ENCODE results near the gene ARF1.
A peak's percentile ranks its signal among the peaks of the same experiment; 100 is the strongest.

The ARF1 gene

GRCh38 chr1:228044961-228045360, 37.5 kb upstream of the ARF1 start:
- no peak overlapping the region for H3K4me3 Mint-ChIP-seq
- H3K36me3 Mint-ChIP-seq (ENCODE audit: low read depth) = no peaks in the 10 kb centered on the region
- no peak overlapping the region for H3K27ac Mint-ChIP-seq
- H3K9me3 Mint-ChIP-seq = peaks cover 4% of the 10 kb centered on the region
- H3K27me3 Mint-ChIP-seq (ENCODE audit: low read depth) = peaks cover 3% of the 10 kb centered on the region
- DNase-seq (ENCODE audit: low spot score) = no peak
- H3K4me1 Mint-ChIP-seq (ENCODE audit: low read depth) = no peaks in the 10 kb centered on the region

DNA sequence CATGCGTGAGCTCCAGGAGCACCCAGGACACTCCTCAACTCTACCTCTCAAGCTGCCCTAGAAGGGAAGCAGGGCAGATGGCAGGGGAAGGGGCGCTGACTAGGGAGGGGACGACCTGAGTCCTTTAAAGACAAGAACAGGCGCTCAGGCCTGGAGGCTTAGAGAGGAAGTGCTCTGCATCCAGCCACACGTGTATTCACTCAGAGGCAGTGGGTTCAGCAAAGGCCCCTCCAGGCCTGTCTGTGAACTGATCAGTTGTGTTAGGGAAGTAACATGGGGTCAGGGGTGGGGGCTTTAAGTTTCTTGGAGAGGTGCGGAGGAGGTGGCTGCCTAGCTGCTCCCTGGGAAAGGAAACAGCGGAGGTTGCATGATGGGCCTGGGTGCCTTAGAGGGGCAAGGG, 37.1 kb upstream of the ARF1 start:
- Mint-ChIP-seq H3K27ac (no peak overlapping the region), H3K27me3 (ENCODE audit: low read depth) (no peaks in the 10 kb centered on the region), H3K4me1 (ENCODE audit: low read depth) (no peaks in the 10 kb centered on the region), H3K4me3 (no peak overlapping the region), H3K36me3 (ENCODE audit: low read depth) (no peaks in the 10 kb centered on the region), H3K9me3 (peaks cover 4% of the 10 kb centered on the region)
- no peak for DNase-seq (ENCODE audit: low spot score)

DNA sequence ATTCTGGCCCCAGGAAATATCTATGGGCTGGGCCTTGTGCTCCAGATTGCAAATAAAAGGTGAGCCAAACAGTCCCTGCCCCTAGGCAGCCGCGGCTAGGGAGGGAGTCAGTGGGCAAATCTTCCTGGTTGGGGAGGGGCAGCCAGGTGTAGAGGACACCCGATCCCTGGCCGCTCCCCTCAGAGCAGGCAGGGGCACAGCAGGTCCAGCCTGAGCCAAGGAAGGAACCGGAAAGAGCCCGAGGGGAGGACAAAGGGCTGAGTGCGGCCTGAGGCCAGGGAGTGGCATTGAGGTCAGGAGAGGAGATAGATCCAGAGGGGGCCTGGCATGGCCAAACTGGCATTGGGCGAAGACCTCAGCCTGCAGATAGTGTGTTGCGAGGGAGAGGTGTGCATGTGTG, 36.6 kb upstream of the ARF1 start:
- H3K9me3 Mint-ChIP-seq = peaks cover 4% of the 10 kb centered on the region
- H3K27me3 Mint-ChIP-seq (ENCODE audit: low read depth) = no peaks in the 10 kb centered on the region
- no peak overlapping the region for H3K4me3 Mint-ChIP-seq
- H3K36me3 Mint-ChIP-seq (ENCODE audit: low read depth) = no peaks in the 10 kb centered on the region
- no peak for DNase-seq (ENCODE audit: low spot score)
- H3K27ac Mint-ChIP-seq = no peak overlapping the region
- H3K4me1 Mint-ChIP-seq (ENCODE audit: low read depth) = no peaks in the 10 kb centered on the region

DNA sequence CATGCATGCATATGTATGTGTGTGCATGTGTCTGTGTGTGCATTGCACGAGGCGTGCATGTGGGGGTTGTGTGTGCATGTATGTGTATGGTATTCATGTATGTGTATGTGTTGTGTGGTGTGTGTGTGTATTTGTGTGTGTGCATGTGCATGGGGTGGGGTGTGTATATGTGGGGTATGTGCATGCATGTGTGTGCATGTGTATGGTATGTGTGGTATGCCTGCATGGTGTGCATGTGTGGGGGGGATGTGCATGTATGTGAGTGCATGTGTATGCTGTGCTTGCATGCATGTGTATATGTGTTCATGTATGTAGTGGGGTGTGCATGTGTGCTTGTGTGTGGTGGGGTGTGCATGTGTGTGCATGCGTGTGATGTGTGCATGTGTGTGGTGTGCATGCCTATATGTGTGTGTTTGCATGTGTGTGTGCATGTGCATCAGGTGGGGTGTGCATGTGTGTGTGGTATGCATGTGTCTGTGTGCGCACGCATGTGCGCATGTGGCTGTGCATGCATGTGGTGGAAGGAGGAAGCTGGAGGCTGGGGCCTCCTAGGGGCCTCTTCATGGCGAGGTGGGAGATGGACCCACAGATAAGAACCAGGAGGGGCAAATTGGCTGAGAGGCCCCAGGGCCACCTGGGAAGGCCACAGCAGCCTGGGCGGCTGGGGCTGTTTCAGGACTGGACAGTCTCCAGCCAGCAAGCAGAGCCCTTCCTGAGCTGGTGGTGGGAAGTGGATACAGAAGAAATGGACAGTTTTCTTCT, 35.9 kb upstream of the ARF1 start:
- DNase-seq (ENCODE audit: low spot score) = no peak
- H3K27me3 Mint-ChIP-seq (ENCODE audit: low read depth) = no peaks in the 10 kb centered on the region
- no peak overlapping the region for H3K4me3 Mint-ChIP-seq
- no peaks in the 10 kb centered on the region for H3K4me1 Mint-ChIP-seq (ENCODE audit: low read depth)
- no peaks in the 10 kb centered on the region for H3K36me3 Mint-ChIP-seq (ENCODE audit: low read depth)
- peaks cover 4% of the 10 kb centered on the region for H3K9me3 Mint-ChIP-seq
- no peak overlapping the region for H3K27ac Mint-ChIP-seq

GRCh38 chr1:228047183-228047466, 35.4 kb upstream of the ARF1 start:
- H3K36me3 Mint-ChIP-seq (ENCODE audit: low read depth) = no peaks in the 10 kb centered on the region
- no peak overlapping the region for H3K4me3 Mint-ChIP-seq
- peaks cover 4% of the 10 kb centered on the region for H3K9me3 Mint-ChIP-seq
- no peaks in the 10 kb centered on the region for H3K27me3 Mint-ChIP-seq (ENCODE audit: low read depth)
- H3K27ac Mint-ChIP-seq = no peak overlapping the region
- DNase-seq (ENCODE audit: low spot score) = no peak
- H3K4me1 Mint-ChIP-seq (ENCODE audit: low read depth) = no peaks in the 10 kb centered on the region

GRCh38 chr1:228048120-228048519, 34.4 kb upstream of the ARF1 start:
- Mint-ChIP-seq H3K4me3 (no peak overlapping the region), H3K27me3 (ENCODE audit: low read depth) (no peaks in the 10 kb centered on the region), H3K4me1 (ENCODE audit: low read depth) (no peaks in the 10 kb centered on the region), H3K9me3 (peaks cover 4% of the 10 kb centered on the region), H3K27ac (no peak overlapping the region), H3K36me3 (ENCODE audit: low read depth) (no peaks in the 10 kb centered on the region)
- DNase-seq (ENCODE audit: low spot score) = no peak

GRCh38 chr1:228048659-228049298, 33.7 kb upstream of the ARF1 start:
- H3K36me3 Mint-ChIP-seq (ENCODE audit: low read depth) = no peaks in the 10 kb centered on the region
- DNase-seq (ENCODE audit: low spot score) = no peak

GRCh38 chr1:228050571-228051231, 31.8 kb upstream of the ARF1 start:
- H3K9me3 Mint-ChIP-seq = peaks cover 4% of the 10 kb centered on the region
- no peak overlapping the region for H3K27ac Mint-ChIP-seq
- H3K4me3 Mint-ChIP-seq = no peak overlapping the region
- DNase-seq (ENCODE audit: low spot score) = no peak
- H3K4me1 Mint-ChIP-seq (ENCODE audit: low read depth) = no peaks in the 10 kb centered on the region
- peaks cover 9% of the 10 kb centered on the region for H3K27me3 Mint-ChIP-seq (ENCODE audit: low read depth)
- no peaks in the 10 kb centered on the region for H3K36me3 Mint-ChIP-seq (ENCODE audit: low read depth)

More at GRCh38 chr1:228048659-228049298, 33.7 kb upstream of the ARF1 start:
- peaks cover 5% of the 10 kb centered on the region for H3K27me3 Mint-ChIP-seq (ENCODE audit: low read depth)
- H3K27ac Mint-ChIP-seq = no peak overlapping the region
- no peaks in the 10 kb centered on the region for H3K4me1 Mint-ChIP-seq (ENCODE audit: low read depth)
- H3K4me3 Mint-ChIP-seq = no peak overlapping the region
- peaks cover 4% of the 10 kb centered on the region for H3K9me3 Mint-ChIP-seq

GRCh38 chr1:228058172-228058948, 24.1 kb upstream of the ARF1 start:
- H3K27ac Mint-ChIP-seq = no peak overlapping the region
- H3K9me3 Mint-ChIP-seq = no peaks in the 10 kb centered on the region
- H3K36me3 Mint-ChIP-seq (ENCODE audit: low read depth) = no peaks in the 10 kb centered on the region
- DNase-seq (ENCODE audit: low spot score) = no peak
- H3K4me3 Mint-ChIP-seq = no peak overlapping the region
- H3K27me3 Mint-ChIP-seq (ENCODE audit: low read depth) = peaks cover 56% of the 10 kb centered on the region
- H3K4me1 Mint-ChIP-seq (ENCODE audit: low read depth) = peaks cover 3% of the 10 kb centered on the region

GRCh38 chr1:228058949-228059633, 23.4 kb upstream of the ARF1 start:
- no peak overlapping the region for H3K27ac Mint-ChIP-seq
- no peaks in the 10 kb centered on the region for H3K9me3 Mint-ChIP-seq
- no peaks in the 10 kb centered on the region for H3K36me3 Mint-ChIP-seq (ENCODE audit: low read depth)
- DNase-seq (ENCODE audit: low spot score) = no peak
- H3K4me3 Mint-ChIP-seq = peak overlapping the region; percentile 72
- H3K4me1 Mint-ChIP-seq (ENCODE audit: low read depth) = peaks cover 3% of the 10 kb centered on the region
- peaks cover 50% of the 10 kb centered on the region for H3K27me3 Mint-ChIP-seq (ENCODE audit: low read depth)

GRCh38 chr1:228059634-228060457, 22.7 kb upstream of the ARF1 start:
- no peak overlapping the region for H3K27ac Mint-ChIP-seq
- no peaks in the 10 kb centered on the region for H3K9me3 Mint-ChIP-seq
- H3K36me3 Mint-ChIP-seq (ENCODE audit: low read depth) = no peaks in the 10 kb centered on the region
- H3K4me3 Mint-ChIP-seq = peak overlapping the region; percentile 72
- H3K4me1 Mint-ChIP-seq (ENCODE audit: low read depth) = peaks cover 3% of the 10 kb centered on the region
- peak; percentile 48 for DNase-seq (ENCODE audit: low spot score)
- peaks cover 50% of the 10 kb centered on the region for H3K27me3 Mint-ChIP-seq (ENCODE audit: low read depth)

DNA sequence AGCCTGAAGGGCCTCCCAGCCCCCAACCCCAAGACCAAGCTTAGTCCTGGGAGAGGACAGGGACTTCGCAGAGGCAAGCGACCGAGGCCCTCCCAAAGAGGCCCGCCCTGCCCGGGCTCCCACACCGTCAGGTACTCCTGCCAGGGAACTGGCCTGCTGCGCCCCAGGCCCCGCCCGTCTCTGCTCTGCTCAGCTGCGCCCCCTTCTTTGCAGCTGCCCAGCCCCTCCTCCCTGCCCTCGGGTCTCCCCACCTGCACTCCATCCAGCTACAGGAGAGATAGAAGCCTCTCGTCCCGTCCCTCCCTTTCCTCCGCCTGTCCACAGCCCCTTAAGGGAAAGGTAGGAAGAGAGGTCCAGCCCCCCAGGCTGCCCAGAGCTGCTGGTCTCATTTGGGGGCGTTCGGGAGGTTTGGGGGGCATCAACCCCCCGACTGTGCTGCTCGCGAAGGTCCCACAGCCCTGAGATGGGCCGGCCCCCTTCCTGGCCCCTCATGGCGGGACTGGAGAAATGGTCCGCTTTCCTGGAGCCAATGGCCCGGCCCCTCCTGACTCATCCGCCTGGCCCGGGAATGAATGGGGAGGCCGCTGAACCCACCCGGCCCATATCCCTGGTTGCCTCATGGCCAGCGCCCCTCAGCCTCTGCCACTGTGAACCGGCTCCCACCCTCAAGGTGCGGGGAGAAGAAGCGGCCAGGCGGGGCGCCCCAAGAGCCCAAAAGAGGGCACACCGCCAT, 21.9 kb upstream of the ARF1 start:
- Mint-ChIP-seq H3K27ac (no peak overlapping the region), H3K4me3 (peak overlapping the region; percentile 27), H3K4me1 (ENCODE audit: low read depth) (peaks cover 3% of the 10 kb centered on the region)

More for the DNA sequence above, 21.9 kb upstream of the ARF1 start:
- peaks cover 47% of the 10 kb centered on the region for H3K27me3 Mint-ChIP-seq (ENCODE audit: low read depth)
- no peaks in the 10 kb centered on the region for H3K36me3 Mint-ChIP-seq (ENCODE audit: low read depth)
- H3K9me3 Mint-ChIP-seq = no peaks in the 10 kb centered on the region
- no peak for DNase-seq (ENCODE audit: low spot score)

Data from T-helper 2 cell treated with Interferon-gamma antibody and Interleukin-4, amounts not matched to agents 5 μg/mL and 100 μg/mL, for 36 hours (primary cell).